ENCODE results near the gene RNF182.

The RNF182 gene

GRCh38 chr6:14004258-14004657 is 79.5 kb downstream of the RNF182 start:
- no peak for DNase-seq (ENCODE audit: extremely low read depth, low read depth)
- H3K4me3 ChIP-seq (replicated peaks; ENCODE audit: low read depth, low read length), result no peak overlapping the region
- no peak for TF ChIP-seq CTCF (IDR thresholded peaks at IDR 0.05; ENCODE audit: low read depth, low read length, missing control alignments)

- H3K4me3 ChIP-seq (replicated peaks; ENCODE audit: low read depth, low read length), result no peak overlapping the region
- TF ChIP-seq CTCF (IDR thresholded peaks at IDR 0.05; ENCODE audit: low read depth, low read length, missing control alignments), result no peak
- DNase-seq (ENCODE audit: extremely low read depth, low read depth), result no peak
Measured at GRCh38 chr6:14008809-14009208, 84.1 kb downstream of the RNF182 start.

- TF ChIP-seq CTCF (IDR thresholded peaks at IDR 0.05; ENCODE audit: low read depth, low read length, missing control alignments), result no peak
- H3K4me3 ChIP-seq (replicated peaks; ENCODE audit: low read depth, low read length), result no peak overlapping the region
- DNase-seq (ENCODE audit: extremely low read depth, low read depth), result no peak
Measured at GRCh38 chr6:14009431-14009830, 84.7 kb downstream of the RNF182 start.

- DNase-seq (ENCODE audit: extremely low read depth, low read depth), result no peak
- TF ChIP-seq CTCF (IDR thresholded peaks at IDR 0.05; ENCODE audit: low read depth, low read length, missing control alignments), result no peak
- no peak overlapping the region for H3K4me3 ChIP-seq (replicated peaks; ENCODE audit: low read depth, low read length)
Measured at GRCh38 chr6:14010275-14010674, 85.5 kb downstream of the RNF182 start.

GRCh38 chr6:14012313-14013030 is 87.7 kb downstream of the RNF182 start:
- DNase-seq (ENCODE audit: extremely low read depth, low read depth), result no peak

GRCh38 chr6:14015964-14016363 is 91.2 kb downstream of the RNF182 start:
- TF ChIP-seq CTCF (IDR thresholded peaks at IDR 0.05; ENCODE audit: low read depth, low read length, missing control alignments), result no peak
- H3K4me3 ChIP-seq (replicated peaks; ENCODE audit: low read depth, low read length), result no peak overlapping the region
- DNase-seq (ENCODE audit: extremely low read depth, low read depth), result no peak

More at GRCh38 chr6:14012313-14013030, 87.7 kb downstream of the RNF182 start:
- H3K4me3 ChIP-seq (replicated peaks; ENCODE audit: low read depth, low read length), result no peak overlapping the region
- TF ChIP-seq CTCF (IDR thresholded peaks at IDR 0.05; ENCODE audit: low read depth, low read length, missing control alignments), result no peak

GRCh38 chr6:14016432-14016831 is 91.7 kb downstream of the RNF182 start:
- no peak for TF ChIP-seq CTCF (IDR thresholded peaks at IDR 0.05; ENCODE audit: low read depth, low read length, missing control alignments)
- H3K4me3 ChIP-seq (replicated peaks; ENCODE audit: low read depth, low read length), result no peak overlapping the region
- no peak for DNase-seq (ENCODE audit: extremely low read depth, low read depth)

All from HFF-Myc (cell line).